ENCODE data around the gene MET. TPM values are rescaled to one million over a fixed set of nuclear protein-coding genes. Genes with fewer than 3 reads are reported as not detected.
"Not testable (repeated sequence)": the region's sequence is repeated elsewhere in the genome, so short reads cannot be mapped to it uniquely, and the experiment has no call there.

Gene MET
- polyA plus RNA-seq (ENCODE audit: insufficient read length): 13.5 TPM

DNA sequence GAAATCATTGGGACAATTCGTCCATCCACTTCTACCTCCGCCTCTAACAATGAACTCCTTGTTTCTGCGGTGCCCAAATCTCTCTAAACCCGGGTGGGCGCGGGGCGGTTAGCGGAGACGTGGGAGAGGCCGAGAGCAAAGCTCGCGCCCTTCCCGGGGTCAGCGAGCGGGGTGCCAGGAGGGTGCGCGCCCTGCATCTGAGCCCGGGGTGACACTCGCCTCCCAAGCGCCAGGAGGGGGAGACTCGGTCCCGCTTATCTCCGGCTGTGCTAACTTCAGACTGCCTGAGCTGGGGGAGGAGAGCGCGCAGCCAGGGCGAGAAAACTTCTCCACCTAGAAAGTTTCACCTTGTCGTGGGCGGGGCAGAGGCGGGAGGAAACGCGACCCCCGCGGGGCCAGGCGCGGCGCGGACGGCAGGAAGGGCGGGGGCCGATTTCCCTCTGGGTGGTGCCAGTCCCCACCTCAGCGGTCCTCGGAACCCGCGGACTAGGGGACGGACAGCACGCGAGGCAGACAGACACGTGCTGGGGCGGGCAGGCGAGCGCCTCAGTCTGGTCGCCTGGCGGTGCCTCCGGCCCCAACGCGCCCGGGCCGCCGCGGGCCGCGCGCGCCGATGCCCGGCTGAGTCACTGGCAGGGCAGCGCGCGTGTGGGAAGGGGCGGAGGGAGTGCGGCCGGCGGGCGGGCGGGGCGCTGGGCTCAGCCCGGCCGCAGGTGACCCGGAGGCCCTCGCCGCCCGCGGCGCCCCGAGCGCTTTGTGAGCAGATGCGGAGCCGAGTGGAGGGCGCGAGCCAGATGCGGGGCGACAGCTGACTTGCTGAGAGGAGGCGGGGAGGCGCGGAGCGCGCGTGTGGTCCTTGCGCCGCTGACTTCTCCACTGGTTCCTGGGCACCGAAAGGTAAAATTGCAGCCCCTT is at the start of gene MET:
Gene MET (plus strand): TSS at position 516 of the 915 bp plus-strand sequence. CDS start 26,889 bp downstream, outside the sequence.
- DNase-seq (ENCODE audit: low read depth): no peak

DNA sequence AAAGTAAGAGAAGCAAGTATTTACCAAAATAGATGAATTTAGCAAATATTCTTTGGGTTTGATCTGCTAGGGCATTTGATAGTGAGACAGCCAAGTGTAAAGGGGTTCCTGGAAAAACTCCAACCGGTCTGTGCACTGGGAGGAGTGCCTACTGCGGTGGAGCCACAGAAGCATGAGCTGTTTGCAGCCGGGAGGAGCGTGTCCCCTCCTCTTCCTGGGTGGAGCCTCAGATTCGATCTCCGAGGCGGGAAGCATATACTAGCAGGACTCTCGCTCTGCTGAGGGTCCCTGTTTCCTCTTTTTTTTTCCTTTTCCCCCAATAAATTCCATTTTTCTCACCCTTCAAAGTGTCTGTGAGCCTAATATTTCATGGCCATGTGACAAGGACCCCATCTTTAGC is 45.1 kb upstream of the MET start:
- DNase-seq (ENCODE audit: low read depth): no peak

DNA sequence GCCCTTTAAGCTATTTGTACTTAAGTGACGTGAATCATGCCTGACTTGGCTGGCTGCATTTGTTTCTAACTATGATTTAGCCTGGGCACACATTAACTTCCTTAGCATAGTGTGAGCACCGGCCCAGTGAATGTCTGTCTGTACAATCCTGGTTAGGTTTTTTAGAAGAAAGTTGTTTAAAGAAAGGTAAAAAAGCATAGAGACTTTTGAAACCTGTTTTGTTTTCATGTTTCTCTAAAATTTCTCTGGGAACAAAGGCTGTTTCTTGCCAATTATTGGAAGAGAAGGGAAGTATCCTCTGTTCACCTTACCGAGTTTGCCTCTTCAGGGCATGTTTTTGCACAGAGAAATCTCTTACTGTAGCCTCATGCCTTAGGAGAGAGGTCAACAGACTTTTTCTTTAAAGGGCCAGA is 42.9 kb upstream of the MET start:
- DNase-seq (ENCODE audit: low read depth): no peak

DNA sequence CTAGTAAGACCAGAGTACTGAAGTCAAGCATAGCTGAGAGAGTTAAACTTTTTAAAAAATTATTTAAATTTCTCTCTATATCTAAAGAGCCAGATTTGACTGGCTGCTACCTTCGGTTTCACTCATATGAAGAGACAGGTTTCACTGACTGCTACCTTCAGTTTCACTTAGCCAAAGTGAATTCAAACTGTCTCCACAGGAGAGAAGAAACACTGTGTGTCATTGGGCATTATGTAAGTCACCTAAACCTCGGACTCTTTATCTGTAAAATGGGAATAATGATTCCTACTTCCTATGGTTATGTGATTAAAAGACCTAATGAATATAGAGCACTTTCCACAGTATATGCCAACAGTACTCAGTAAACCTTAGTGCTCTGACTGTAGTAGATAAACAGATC is 41.6 kb upstream of the MET start:
- no peak for DNase-seq (ENCODE audit: low read depth)

DNA sequence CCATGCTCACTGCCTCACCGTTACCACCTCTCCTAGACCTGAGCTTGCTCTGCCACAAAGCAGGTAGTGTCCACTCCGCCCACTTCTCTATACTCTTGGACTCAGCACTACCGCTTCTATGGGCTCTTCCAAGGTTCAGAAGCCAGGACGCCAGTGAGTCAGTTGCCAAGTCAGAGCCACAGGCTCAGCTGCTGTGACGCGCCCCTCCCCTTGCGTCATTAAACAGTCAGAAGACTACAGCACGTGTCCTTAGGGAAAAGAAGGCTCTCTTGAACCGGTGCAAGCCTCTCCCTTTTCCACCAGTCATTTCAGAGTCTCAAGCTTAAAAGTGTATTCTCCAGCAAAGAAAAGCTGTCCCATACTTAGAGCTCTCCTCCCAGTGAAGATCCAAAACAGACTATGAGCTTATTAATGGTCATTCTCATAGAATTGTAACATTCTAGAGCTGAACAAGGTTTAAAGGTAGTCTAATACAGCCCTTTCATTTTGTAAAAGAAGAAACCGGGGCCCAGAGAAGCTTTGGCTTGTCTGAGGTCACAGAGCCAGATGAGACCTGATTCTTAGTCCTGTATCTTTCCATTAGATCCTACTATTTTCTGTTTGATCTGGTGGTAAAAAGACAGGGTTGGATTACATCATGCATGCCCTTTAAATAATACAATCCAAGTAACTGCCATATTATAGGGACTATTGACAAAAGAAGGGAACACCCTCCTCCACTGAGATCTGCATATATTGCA is 40.9 kb upstream of the MET start:
- DNase-seq (ENCODE audit: low read depth): no peak

DNA sequence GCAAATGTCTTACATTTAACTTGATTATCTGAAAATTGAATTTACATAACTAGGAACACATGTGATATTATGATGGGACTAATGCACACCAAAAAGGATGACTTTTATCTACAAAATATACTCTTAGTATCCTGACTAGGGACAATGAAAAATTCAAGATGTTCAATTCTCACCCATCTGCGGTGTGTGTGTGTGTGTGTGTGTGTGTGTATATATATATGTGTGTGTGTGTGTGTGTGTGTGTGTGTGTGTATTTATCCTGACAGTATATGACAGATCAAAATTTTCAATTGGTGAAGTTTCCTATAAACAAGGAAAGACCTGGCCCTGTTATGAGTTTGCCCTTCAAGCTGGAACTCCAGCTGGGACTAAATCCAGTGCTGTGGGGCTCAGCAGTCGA is 40.3 kb upstream of the MET start:
- no peak for DNase-seq (ENCODE audit: low read depth)

DNA sequence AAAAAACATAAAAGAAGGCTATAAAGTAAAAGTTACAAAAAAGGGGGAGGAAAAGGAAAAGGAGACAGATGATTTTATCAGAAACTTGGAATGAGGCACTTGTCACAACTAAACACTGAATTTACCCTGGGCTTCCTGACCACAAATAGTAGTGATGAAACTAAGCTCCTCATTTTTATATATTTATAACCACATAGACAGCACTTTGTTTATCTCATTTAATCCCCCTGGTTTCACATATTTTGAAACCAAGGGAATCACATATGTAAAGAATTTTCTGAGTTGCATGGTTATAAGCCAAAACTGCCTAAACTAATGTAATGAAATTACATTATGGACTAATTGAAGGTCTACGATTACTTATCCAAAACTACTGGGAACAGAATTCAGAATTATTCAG is 39.6 kb upstream of the MET start:
- no peak for DNase-seq (ENCODE audit: low read depth)

DNA sequence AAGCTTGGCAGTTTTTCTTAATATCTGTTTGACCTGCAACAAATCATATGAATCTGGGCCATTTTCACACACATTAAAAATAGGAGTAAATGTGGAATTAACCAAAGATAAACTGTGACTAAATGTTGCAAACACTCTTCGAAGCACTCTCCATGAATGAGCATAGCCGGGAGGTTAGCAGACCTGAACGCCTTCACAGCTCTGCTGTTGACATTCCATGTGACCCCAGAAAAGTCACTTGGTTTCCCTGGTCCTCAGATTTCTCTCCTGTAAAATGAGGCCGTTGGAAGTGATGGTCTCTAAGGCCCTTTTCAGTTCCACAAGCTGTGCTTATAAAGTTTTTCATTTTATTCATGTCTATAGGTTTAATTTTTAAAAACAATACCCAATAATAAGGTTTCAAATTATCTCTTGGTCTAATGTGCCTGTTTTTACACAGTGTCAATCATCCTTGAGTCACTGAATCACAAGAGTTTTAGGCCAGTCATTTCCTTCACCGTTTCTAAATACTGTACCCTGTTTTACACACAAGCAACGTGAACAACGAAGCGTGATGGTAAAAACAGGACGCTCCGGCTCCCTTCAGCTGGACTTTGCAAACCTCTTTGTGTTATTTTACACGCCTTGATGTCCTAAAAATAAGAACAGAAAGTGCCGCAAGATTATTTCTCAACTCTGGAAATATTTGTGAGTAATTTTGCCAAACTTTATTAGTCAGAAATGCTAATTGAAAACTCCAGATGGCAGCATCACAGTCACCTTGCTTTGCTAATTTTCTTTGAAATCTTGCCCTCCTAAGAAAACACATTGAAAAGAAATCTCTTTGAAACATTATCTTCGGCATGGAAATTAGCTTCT is 38.6 kb upstream of the MET start:
- no peak for DNase-seq (ENCODE audit: low read depth)

DNA sequence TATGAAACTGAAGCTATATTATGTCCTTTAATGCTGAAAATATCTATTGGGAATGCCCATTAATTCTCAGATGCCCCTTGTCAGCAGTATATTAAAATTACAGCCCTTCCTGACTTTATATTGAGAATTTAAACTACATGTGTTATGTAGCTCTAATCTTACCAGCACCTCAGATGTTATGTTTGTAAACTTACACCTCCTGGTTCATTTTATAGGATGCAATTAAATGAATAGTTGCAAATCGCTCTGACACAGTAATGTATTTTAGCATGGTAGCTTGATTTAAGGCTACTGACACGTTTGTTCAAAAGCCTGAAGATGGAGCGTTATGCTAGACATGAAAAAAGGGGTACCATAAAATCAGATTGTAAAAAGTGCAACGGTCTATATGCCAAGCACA is 35.0 kb upstream of the MET start:
- DNase-seq (ENCODE audit: low read depth): no peak

DNA sequence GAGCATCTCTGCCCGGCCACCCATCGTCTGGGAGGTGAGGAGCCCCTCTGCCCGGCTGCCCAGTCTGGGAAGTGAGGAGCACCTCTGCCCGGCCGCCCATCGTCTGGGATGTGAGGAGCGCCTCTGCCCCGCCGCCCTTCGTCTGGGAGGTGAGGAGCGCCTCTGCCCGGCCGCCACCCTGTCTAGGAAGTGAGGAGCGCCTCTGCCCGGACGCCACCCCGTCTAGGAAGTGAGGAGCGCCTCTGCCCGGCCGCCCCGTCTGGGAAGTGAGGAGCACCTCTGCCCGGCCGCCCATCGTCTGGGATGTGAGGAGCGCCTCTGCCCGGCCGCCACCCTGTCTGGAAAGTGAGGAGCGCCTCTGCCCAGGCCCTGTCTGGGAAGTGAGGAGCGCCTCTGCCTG is 33.4 kb upstream of the MET start:
- not testable (repeated sequence) for DNase-seq (ENCODE audit: low read depth)

DNA sequence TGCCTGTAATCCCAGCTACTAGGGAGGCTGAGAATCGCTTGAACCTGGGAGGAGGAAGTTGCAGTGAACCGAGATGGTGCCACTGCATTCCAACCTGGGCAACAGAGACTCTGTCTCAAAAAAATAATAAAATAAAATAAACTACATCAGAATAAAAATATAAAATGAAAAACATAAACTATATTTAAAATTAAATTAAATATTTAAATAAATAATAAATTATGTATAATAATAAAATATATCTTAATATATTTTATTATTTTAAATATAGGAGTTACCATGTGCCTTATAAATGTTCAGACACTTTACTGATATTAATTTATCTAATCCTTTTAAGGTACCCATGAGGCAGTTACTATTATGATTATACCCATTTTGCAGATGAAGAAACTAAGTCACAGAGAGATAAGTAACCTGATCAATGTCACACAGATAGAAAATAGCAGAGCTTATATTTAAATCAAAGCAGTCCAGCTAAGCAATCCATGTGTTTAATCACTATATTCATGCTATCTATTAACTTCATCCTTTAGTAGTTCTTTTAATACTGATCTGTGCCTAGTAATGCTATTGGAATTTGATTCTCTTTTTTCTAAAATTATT is 30.3 kb upstream of the MET start:
- DNase-seq (ENCODE audit: low read depth): no peak

DNA sequence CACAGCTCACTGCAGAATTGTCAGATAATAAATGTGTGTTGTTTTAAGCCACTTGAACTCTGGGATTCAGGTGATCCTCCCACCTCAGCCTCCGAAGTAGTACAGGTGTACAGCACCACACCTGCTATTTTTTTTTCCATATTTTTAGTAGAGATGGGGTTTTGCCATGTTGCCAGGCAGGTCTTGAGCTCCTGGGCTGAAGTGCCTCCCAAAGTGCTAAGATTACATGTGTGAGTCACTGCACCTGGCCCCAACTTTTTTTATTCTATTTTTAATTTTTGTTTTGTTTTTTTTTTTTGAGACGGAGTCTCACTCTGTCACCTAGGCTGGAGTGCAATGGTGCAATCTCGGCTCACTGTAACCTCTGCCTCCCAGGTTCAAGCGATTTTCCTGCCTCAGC is 28.8 kb upstream of the MET start:
- DNase-seq (ENCODE audit: low read depth): not testable (repeated sequence)

DNA sequence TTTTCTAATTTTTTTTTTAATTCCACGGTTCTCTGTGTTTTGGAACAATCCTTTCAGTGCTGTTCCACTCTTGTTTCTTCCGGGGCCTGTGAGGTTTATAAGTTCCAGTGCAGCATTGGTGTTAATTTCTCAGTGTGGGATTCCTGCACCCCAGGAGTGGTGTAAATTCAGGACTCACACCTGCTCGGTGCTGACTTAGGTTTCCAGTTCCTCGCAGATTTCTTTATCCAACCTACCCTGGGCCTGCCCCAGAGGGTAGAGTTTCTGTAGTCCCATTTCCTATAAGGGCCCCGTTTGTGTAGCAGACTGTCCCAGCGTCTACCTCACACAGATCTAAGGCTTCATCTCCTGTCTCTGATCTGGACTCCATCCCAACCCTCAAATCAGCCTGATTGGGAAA is 27.4 kb upstream of the MET start:
- DNase-seq (ENCODE audit: low read depth): no peak

DNA sequence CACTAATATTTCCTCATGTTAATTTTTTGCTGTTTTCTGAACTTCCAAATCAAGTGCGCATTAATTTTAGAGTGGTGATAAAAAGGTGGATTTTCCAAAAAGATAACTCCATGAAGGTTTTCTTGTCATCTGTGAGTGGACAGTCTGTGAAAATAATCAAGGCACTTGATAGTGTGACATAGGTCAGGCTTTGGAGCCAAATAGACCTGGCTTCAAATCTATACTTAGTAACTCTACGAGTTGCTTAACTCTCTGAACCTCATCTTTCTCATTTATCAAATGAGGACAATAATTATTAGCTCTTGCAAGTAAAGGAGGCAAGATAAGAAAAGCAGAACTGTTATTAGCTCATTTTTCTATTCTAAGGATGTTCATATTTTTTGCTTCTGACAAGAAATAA is 24.7 kb upstream of the MET start:
- no peak for DNase-seq (ENCODE audit: low read depth)

DNA sequence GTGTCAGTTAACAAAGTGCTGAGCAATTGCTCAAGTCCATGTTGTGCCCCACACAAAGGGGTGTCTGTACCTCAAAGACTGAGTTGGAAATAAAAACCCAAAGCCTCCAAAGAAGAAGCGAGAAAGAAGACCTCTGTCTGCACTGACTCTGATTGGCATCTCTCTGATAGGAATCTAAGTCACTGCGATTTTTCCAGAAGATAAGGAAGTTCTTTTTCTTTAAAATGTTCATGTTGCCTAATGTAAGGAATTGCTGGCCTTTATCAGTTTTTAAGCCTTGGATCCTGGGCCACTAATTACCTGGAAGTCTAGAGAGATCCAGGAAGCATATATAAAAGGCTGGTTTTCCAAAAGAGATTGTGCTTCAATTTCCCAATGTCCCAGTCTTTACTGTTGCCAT is 24.1 kb upstream of the MET start:
- no peak for DNase-seq (ENCODE audit: low read depth)

DNA sequence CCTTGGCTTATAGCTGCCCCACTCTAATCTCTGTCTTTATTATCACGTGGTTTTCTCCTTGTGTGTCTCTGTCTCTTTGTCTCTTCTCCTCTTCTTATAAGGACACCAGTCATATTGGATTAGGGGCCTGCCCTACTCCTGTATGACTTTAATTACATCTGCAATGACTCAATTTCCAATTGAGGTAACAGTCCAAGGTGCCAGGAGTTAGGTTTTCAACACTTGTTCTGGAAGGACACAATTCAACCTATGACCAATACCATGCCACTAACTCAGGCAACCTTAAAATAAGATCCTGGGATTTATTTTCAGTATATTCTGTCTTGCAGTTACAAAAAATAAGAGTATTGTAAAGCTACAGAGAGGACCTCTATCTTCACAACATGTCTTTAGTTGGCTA is 21.6 kb upstream of the MET start:
- DNase-seq (ENCODE audit: low read depth): no peak

DNA sequence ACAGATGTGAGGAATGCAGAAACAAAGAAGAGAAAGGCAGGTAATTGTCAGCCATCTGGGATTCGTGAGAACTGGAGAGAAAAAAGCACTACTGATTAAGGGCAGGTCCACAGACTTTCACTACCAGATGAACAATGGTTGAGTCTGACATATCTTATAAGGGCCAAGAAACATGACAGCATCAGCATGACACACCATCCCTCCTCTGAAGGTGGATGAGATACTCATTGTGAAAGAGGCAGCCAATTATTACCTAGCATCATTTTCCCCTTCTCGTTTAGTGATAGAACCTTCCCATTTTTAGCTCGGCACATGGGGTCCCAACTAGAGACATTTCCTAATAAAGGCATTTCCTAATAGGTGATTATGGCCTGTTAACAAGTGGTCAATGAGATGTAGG is 19.2 kb upstream of the MET start:
- DNase-seq (ENCODE audit: low read depth): no peak

DNA sequence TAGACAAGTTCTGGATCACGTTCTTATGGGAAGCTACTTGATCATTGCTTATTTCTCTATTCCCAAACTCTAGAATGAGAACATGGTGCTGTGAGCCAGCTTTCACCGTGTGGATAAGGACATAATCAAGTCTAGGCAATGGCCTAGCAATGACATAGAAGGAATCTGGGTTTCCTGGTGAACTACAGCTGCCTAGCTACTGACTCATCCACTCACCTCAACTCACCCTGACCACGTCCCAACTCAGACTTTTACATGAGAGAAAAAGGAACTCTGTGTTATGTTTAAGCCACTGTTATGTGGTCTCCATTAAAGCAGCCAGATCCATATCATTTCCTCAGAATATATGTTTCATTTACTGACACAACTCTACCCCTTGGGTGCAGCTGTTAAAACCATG is 18.8 kb upstream of the MET start:
- no peak for DNase-seq (ENCODE audit: low read depth)

DNA sequence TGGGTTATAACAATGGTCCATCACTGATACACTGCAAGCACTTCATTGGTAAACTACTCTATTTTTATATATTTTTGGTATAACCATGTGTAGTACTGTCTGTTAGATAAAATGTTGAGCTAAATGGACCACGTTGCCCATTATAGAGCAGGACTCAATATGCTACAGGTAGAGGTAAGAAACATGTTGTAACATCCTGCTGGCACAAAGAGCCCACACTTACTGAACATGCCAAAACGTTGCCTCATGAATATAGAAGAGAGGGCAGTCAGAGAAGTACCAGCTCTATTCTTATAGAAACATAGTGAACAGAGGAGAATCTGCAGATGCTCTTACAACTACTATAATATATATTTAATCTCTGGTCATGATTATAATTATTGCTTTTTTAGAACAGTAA is 18.4 kb upstream of the MET start:
- DNase-seq (ENCODE audit: low read depth): no peak

DNA sequence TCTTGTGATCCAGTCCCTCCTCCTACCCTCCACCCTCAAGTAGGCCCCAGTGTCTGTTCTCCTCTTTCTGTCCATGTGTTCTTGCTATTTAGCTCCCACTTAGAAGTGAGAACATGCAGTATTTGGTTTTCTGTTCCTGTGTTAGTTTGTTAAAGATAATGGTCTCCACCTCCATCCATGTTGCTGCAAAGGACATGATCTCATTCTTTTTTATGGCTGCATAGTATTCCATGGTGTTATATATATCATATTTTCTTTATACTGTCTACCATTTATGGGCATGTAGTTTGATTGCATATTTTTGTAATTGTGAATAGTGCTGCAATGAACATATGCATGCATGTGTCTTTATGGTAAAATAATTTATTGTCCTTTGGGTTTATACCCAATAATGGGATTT is 12.7 kb upstream of the MET start:
- DNase-seq (ENCODE audit: low read depth): not testable (repeated sequence)

DNA sequence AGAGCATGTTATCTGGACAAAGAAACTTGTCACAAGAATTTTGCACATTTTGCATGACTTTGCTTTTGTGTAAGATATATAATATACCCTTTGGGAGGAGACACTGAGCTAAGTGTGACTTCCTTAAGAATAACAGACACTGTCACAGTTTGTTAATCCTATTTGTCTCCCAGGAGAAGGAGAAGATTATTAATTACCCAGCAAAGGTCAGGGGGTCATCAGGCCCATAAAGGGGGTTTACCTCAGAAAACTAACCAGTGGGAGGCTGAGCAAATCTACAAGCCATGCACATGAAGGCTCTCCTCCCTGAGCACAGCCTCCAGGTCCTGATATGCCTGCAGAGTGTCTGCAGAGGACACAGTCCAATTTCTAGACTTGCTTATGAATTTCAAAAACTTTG is 10.1 kb upstream of the MET start:
- no peak for DNase-seq (ENCODE audit: low read depth)

DNA sequence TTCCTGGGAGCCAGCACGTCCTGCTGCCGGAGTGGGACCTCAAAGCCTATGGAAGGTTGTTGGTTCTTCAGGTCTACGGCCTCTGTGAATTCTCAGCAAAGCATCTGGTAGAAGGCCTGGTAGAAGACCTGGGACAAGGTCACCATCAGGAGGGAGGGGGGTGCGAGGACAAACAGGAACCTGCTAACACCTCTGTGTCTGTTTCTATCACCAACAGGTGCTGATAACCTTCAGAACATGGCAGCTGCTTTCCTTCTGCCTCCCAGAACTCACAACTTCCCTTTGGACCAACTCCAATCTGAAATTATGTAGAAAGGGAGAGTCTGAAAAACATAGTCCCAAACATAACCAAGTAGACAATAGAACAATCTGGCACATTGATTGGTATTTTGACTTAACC is 8.3 kb upstream of the MET start:
- DNase-seq (ENCODE audit: low read depth): no peak

Data from forelimb muscle (tissue), 1 donor.